Measurements from ENCODE around the gene PHF11.

Gene PHF11

DNA sequence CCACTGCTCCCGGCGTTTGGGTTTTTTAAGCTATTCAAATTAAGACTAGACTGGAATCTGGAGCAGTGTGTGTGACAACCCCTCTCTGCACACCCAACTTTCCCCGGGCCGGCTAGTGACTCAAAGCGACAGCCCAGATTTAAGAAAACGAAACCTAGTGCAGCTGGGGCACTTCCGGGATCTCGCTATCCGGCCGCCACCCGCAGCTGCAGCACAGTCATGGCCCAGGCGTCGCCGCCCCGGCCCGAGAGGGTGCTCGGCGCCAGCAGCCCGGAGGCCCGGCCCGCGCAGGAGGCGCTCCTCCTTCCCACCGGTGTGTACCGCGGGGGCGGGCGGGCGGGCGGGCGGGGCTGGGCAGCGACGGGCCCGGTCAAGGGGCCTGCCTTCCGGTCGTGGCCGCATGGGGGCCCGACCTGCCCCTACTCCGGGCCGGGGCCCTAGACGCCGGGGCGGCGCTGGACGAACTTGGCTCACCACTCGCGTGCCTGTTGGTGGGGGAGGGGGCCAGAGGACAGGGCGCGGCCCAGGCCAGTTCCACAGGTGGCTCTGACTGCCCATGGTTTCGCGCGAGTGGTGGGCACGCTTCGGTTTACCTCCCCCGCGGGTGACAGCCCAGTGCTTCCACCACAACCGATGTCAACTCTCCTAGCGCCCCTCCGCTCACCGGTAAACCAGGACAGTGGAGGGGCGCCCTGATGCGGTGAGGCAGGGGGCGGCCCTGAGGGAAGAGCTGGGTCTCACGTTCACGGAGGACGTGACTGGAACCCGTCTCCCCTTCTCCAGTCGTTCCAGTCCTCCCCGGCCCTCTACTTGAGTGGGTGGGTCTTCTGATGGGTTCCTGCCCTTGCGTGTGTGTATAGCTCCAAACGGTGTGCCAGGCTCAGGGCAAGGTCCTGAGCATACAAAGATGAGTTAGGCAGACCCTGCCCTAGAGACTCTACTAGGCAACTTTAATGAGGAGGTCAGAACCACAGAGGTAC lies at the start of gene PHF11:
Gene PHF11, plus strand, starts transcription at position 171 of the 980 bp plus-strand sequence. Its CDS starts 49 bp downstream, at position 220.
- DNase-seq: peak; percentile 90

DNA sequence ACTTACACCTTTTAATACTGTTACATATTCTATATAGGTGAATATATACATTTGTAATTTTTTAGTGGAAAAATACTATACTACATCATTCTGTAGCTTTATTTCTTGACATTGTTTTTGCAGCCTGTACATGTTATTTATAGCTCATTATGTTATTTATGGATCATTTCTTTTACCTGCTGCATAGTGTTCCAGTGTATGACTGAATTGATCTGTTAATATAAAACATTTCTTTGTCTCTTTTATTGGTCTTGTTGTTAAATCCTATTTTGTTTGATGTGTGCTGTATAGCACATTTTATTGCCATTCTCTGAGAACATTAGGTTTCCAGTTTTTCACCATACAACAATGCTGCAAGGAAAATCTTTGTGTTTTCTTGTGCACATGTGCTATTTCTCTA lies 49.3 kb upstream of the PHF11 start:
- DNase-seq: no peak

DNA sequence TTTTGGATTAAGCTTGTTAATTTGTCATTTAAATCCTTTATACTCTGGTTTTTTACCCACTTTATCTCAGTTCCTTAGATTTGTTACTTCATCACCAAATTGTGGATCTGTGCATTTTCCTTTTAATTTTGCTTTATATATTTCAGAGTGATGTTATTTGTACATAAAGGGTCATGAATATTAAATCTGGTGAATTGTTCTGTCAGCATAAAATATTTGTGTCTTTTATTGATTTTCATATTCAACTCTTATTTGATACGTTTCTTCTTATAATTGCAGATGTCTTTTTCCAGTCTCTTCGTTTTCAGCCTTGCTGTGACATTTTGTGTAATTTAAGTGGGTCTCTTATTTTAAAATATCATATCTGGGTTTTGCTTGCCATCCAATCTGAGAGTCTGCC lies 47.0 kb upstream of the PHF11 start:
- no peak for DNase-seq

DNA sequence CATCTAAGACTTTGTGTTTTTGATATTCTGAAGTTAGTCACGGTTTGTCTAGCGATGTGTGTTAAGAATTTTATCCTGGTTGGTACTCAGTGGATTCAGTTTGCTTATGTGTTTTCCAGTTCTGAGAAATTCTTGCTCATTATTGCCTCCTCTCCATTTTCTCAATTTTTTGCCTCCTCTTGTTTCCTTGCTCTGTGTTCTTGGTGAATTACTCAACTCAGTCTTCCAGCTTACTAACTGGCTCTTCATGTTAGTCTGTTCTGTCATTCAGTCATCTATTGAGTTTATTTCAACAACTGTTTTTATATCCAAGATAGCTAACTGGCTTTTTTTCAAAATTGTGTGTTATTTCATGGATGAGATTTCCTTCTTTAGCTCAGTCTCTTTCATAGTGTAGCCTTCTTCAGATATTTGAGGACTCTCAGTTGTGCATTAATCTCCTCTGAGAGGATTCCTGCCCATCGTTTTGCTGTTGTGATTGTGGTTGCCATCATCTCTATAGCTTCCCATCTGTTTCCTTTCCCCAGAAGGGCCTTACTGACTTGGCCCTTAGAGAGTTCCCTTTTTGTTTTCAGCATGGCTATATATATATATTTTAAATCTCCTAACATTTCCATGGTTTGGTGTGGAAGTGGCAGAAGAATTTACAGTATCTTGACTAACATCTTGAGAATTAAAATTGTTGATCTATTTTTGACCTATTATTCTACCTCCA lies 45.5 kb upstream of the PHF11 start:
- no peak for DNase-seq

DNA sequence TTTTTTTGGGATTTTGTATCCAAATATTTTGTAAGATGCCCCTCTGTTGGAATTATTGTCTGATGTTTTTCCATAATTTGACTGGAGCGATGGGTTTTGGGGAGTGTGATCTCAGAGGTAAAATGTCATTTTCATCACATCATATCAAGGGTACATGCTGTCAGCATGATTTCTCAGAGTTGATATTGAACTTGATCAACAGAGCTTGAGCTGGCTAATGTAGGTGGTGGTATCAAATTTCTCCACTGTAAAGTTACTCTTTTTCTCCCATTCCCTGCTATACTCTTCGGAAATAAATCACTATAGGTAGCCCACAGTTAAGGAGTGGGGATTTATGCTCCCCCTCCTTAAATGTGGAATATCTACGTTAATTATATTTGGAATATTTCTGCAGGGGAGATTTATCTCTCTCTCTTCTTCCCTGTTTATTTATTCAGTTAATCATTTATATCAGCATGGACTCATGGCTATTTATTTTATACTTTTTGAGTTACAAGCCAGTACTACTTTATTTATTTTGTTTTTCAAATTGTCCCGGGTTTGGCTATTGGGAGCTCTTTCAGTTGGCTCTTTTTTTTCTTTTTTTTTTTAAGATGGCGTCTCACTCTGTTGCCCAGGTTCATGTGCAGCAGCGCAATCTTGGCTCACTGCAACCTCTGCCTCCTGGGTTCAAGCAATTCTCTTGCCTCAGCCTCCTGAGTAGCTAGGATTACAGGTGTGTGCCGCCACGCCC lies 42.9 kb upstream of the PHF11 start:
- DNase-seq: no peak

DNA sequence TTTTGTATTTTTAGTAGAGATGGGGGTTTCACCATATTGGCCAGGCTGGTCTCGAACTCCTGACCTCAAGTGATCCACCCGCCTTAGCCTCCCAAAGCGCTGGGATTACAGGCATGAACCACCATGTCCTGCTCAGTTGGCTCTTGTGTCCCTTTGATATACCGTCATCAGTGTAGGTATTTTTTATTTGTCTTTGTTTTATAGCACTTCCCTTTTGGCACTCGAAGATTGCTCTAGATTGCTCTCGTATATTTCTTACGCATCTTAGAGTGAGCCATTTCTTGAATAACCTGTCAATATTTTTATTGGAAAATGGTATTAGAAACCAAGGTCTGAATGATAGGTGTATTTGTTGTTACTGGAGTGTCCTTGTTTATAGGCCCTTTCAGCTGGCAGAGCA lies 42.3 kb upstream of the PHF11 start:
- DNase-seq: no peak

DNA sequence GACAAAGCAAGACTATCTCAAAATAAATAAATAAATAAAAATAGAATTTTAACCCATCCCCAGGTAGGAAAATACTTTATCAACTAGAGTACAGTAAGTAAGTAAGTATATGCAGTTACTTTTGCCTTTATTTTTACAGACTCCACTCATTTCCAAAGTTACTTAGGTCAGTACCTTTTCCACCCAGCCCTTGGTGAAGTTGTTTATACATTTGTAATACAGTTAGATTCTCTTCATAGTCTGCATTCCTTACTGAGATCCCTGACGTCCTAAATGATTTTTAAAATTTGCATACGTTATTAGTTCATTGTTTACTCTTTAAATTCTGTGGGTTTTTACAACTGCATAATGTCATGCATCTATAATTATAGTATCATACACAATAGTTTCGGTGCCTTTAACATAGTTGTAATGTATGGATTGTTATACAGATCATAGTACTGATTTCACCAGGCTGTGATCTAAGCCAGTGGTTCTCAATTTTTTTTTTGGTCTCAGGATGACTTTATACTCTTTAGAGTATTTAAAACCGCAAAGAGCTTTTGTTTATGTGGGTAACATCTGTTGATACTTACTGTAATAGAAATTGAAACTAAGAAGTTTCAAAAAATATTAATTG lies 41.3 kb upstream of the PHF11 start:
- DNase-seq: no peak

DNA sequence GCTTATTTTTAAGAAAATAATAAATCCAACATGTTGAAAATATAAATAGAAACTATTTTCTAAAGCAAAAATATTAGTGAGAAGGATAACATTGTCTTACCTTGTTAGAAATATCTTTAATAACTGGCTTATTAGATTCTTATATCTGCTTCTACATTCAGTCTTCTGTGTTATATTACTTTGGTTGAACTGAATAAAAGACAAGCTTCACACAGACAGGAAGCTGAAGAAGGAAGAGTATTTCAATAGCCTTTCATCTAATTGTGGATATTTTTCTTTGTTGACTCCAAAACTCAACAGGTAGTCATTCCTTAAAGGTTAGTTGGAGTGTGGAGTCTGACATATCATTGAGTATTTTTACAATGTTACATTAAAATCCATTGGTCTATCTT lies 40.8 kb upstream of the PHF11 start:
- no peak for DNase-seq

DNA sequence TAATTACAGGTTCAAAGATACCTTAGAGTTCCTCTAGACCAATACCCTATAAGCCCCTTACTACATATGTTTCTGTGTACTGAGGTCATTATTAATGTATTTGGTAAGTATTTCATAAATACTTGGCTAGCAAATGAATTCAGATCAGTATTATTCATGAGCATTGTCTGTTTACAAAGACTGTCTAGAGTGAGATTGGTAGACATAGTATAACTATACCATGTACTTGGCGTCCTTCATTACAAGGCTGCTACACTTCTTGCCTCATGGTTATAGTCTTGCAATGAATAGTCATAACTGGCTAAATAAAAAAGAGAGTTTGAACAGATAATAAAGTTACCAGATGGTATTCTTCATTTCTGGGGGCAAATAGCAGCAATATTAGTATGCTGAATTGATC lies 39.6 kb upstream of the PHF11 start:
- DNase-seq: no peak

DNA sequence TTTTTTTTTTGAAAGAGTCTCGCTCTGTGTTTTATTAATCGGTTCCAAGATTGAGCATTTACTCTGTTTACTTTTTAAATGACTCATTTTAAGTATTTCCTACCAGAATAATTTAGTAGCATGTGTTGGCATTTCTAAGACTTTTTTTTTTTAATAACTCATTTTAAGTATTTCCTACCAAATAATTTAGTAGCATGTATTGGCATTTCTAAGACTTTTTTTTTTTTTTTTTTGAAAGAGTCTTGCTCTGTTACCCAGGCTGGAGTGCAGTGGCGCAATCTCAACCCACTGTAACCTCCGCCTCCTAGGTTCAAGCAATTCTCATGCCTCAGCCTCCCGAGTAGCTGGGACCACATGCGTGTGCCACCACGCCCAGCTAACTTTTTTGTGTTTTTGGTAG lies 38.5 kb upstream of the PHF11 start:
- no peak for DNase-seq

DNA sequence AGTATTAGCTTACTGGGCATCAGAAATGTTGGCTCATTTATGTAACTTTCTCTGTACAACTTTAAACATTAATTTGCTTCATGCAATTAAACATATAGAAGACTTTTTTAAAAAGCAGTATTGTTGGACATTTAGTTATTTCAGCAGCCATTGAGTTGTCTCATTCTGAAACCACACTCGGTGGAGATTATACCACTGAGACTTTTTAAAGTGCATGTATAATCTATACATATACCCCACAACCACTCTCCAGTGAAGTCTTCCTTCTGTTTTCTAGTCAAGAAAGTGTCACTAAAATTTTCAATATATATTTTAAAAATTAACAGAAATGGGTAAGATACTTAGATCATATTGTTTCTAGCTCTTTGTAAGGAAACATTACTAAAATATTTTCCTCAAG lies 36.2 kb upstream of the PHF11 start:
- no peak for DNase-seq

DNA sequence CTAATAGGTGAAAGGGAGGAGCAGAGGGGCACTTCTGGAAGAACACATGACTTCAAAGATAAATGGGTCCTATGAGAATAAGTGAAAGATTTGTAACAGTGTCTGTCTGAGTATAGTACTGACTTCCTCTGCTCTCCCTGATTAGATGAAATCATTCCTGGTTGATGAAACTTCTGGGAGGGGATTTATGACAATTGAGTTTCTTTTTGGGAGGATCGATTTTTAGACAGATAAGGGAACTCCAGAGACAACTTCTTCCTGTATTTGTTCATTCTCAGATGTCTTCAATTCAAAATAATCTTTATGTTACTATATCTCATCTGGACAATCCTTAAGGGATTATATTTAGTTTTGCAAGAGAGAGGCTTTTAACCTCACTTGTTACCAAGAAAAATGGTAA lies 31.7 kb upstream of the PHF11 start:
- DNase-seq: no peak

DNA sequence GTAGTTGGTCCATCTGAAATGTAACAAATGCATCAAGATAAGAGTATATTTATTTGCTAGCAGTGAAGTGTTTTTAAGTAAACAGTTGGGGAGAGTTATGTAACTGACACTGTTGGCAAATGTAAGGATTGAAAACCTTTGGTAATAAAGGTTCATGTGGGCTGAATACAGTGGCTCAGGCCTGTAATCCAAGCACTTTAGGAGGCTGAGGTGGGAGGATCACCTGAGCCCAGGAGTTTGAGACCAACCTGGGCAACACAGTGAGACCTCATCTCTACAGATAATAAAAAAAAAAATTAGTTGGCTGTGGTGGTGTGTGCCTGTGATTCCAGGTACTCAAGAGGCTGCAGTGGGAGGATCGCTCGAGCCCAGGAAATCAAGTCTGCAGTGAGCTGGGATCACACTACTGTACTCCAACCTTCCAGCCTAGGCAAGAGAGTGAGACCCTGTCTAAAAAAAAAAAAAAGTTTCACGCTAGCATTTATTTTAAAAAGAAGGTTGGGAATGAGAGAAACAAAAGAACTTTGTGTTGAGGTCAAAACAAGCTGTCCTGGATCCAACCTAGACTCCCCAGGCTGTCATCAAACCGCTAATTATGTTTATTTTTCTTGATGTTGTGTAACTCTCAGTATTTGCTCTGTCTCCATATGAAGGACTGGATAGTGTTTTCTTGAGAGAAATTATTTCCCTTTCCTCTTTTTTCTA lies 31.0 kb upstream of the PHF11 start:
- DNase-seq: no peak

DNA sequence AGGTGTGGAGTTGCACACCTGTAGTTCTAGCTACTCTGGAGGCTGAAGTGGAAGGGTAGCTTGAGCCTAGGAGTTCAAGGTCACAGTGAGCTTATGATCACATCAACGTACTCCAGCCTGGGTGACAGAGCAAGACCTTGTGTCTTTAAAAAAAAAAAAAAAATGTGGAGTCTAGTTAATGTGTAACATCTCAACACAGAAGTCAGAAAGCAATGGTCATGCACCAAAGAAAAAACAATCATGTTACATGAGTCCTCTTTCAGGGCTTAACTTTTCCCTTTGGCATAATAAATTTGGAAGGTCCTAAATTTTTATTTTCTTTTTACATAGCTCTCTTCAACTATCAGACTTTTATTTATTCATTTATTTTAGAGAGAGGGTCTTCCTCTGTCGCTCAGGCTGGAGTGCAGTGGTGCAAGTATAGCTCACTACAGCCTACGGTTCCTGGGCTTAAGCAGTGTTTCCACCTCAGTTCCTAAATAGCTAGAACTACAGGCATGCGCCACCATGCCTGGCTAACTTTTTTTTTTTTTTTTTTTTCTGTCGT lies 29.4 kb upstream of the PHF11 start:
- no peak for DNase-seq

DNA sequence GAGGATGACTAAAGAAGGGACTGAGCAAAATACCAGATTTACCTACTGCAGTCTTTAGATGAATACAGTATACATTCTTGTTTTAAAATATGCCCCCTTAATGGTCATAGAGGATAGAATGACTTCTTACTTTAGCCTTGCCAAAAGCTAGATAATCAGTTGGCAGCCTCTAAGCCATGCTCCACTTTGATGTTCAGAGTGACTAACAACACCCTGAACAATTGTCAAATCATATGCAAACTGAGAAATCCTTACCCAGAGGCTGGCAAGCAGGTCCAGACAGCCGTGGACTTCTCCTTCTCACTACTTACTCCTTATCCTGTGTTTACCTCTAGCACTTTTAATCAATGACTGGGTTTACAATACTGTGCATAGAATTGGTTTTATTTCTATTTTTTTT lies 23.6 kb upstream of the PHF11 start:
- DNase-seq: no peak

DNA sequence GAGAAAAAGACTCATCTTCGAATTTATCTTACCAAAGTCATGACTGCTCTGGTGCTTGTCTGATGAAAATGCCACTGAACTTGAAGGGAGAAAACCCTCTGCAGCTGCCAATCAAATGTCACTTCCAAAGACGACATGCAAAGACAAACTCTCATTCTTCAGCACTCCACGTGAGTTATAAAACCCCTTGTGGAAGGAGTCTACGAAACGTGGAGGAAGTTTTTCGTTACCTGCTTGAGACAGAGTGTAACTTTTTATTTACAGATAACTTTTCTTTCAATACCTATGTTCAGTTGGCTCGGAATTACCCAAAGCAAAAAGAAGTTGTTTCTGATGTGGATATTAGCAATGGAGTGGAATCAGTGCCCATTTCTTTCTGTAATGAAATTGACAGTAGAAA lies 19.2 kb upstream of the PHF11 start:
- no peak for DNase-seq

DNA sequence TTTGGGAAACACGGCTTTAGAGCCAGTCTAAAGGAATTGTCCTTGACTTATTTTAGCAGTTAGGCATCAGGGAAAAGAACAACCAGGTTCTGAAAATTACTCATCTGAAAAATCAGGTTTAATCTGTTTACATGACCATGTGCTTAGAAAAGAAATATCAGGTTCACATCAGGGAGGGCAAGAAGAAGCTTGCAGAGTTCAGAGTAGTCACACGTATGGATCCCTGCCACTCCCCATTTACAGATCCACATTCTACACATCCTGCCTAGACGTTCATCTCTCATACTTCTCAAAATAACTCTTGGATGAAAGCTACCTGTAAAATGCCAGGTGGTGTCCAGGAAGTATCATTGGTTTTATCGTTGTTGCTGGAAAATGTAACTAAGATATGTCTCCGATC lies 14.0 kb upstream of the PHF11 start:
- DNase-seq: no peak

DNA sequence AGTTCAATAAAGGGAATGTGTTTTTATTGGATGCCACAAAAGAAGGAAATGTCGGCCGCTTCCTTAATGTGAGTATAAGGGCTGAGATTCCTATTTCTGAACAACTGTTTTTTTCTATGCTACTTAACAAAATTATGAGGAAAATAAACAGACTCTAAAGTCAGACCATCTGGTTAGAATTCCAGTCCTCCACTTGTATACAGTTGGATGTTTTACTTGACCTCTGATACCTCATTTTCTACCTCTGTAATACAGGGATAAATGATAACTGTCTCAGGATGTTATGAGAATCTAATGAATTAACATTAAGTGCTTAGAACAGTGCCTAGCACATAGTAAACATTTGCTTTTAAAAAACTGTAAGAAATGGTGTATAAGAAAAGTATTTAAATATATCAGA lies 7.2 kb upstream of the PHF11 start:
- no peak for DNase-seq

DNA sequence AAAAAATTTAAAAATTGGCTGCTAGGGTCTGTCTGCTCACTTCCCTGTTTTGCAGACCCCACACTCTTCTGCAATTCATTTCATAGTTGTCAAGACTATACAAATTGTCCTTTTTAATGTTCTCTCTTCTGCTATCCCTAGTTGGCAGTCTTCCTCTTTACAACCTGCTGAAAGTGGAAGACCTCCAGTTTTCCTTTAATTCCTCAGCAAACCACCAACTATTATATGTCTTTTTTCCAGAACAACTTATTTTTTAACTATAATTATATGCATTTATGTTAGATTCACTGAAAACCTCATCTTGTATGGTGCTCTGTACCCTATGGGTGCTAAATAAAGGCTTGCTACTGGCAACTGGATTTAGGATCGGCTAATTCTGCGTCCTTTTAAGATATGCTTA lies 1.1 kb upstream of the PHF11 start:
- no peak for DNase-seq

DNA sequence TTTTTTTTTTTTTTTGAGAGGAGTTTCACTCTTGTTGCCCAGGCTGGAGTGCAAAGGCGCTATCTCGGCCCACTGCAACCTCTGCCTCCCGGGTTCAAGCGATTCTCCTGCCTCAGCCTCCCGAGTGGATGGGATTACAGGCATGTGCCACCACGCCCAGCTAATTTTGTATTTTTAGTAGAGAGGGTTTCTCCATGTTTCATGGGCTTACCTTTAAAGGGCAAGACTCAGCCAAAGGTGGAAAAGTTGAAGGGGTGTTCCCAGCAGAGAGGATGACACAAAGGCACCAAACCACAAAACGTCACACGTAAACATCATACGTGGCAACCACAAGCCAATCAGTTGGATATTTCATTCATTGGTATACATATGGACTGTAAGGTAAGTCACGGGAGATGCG lies 1.1 kb downstream of the PHF11 start:
- DNase-seq: peak; percentile 45

DNA sequence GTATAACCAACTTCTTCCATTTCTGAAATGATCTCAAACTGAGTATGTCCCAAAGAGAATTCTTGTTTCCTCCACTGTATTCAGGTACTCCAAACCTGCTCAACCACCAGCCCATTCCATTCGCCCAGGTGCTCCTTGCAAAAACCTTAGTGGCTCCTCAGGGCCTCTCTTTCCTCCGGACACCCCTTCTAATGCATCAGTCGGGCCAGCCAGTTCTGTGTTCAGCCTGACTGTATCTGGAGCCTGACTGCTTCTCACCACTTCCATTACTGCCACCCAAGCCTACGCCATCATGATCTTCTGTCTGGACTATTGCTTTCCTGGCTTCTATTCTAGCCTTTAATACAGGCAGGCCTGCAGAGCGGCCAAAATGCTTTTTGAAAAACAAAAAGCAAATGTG lies 1.5 kb downstream of the PHF11 start:
- no peak for DNase-seq

DNA sequence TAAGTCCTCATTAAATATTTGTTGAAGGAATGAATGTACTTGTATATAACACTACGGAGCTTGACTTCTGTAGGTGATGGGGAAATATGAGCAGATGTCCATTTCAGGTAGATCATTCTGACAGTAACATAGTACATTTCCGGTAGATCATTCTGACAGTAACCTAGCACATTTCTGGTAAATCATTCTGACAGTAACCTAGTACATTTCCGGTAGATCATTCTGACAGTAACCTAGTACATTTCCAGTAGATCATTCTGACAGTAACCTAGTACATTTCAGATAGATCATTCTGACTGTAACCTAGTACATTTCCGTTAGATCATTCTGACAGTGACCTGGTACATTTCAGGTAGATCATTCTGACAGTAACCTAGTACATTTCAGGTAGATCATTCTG lies 2.5 kb downstream of the PHF11 start:
- DNase-seq: no peak

Measured in stimulated activated naive CD4-positive, alpha-beta T cell treated with Interleukin-2 at 50 U/mL for 16 hours (primary cell).